GM12873 (cell line): Measurements from ENCODE around the gene FAM53A.

Experiments
- TF ChIP-seq, protein P1 (sequence below): IDR thresholded peaks from 2 replicates; pipeline ENCODE4 v1.5.1; 2012; ENCODE audit warnings: low read depth, mild to moderate bottlenecking, moderate library complexity, low read length, control low read depth; ENCODE audit not compliant: insufficient read depth; ENCODE audit errors: missing control alignments

The FAM53A gene

DNA sequence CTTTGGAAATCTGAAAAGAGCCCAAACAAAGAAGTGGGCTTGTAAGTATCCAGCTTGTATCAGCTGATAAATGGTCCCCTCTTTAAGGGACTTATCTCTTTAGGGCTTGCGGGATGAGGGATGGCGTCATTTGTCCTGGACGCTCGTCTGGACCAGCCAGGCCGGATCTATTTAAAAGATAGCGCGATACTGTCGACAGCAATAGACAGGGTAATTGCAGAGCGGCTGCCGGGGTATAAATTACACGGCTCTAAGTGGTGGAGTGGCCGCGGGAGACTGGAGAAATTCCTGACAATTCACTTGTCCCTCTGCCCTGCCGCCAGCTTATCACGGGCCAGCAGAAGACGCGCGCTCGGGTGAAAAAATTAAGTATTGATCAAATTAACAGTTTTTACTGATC lies 90.7 kb downstream of the FAM53A start:
- TF ChIP-seq, protein P1, sequence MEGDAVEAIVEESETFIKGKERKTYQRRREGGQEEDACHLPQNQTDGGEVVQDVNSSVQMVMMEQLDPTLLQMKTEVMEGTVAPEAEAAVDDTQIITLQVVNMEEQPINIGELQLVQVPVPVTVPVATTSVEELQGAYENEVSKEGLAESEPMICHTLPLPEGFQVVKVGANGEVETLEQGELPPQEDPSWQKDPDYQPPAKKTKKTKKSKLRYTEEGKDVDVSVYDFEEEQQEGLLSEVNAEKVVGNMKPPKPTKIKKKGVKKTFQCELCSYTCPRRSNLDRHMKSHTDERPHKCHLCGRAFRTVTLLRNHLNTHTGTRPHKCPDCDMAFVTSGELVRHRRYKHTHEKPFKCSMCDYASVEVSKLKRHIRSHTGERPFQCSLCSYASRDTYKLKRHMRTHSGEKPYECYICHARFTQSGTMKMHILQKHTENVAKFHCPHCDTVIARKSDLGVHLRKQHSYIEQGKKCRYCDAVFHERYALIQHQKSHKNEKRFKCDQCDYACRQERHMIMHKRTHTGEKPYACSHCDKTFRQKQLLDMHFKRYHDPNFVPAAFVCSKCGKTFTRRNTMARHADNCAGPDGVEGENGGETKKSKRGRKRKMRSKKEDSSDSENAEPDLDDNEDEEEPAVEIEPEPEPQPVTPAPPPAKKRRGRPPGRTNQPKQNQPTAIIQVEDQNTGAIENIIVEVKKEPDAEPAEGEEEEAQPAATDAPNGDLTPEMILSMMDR, result no peak

- TF ChIP-seq, protein P1, result no peak
Observed at GRCh38 chr4:1592709-1593417, 91.2 kb downstream of the FAM53A start.

- TF ChIP-seq, protein P1, result no peak
Observed at GRCh38 chr4:1592068-1592708, 91.9 kb downstream of the FAM53A start.

- TF ChIP-seq, protein P1, result no peak
Observed at GRCh38 chr4:1591107-1591506, 93.0 kb downstream of the FAM53A start.

- TF ChIP-seq, protein P1, result no peak
Observed at GRCh38 chr4:1590244-1590643, 93.9 kb downstream of the FAM53A start.
